ENCODE measurements around the gene RHBDF1.
"Not testable (repeated sequence)": the region's sequence is repeated elsewhere in the genome, so short reads cannot be mapped to it uniquely, and the experiment has no call there.

RHBDF1 gene

GRCh38 chr16:58491-59439 is 13.7 kb downstream of the RHBDF1 start:
- DNase-seq (ENCODE audit: low read depth): no peak

- DNase-seq (ENCODE audit: low read depth): no peak
Observed at GRCh38 chr16:57711-58110, 14.7 kb downstream of the RHBDF1 start.

GRCh38 chr16:56231-56927 is 16.1 kb downstream of the RHBDF1 start:
- DNase-seq (ENCODE audit: low read depth): no peak

- DNase-seq (ENCODE audit: low read depth): no peak
Observed at GRCh38 chr16:55571-56136, 16.8 kb downstream of the RHBDF1 start.

GRCh38 chr16:54237-54581 is 18.2 kb downstream of the RHBDF1 start:
- DNase-seq (ENCODE audit: low read depth): no peak

GRCh38 chr16:53346-54236 is 18.8 kb downstream of the RHBDF1 start, which contains the start of the genes POLR3K and SNRNP25:
Gene POLR3K, minus strand, starts transcription at chr16:53608. Its CDS starts 22 bp downstream, at chr16:53586.
Gene SNRNP25, plus strand, starts transcription at chr16:53828. Its CDS starts 189 bp downstream, at chr16:54017.
- DNase-seq (ENCODE audit: low read depth): peak; percentile 91

- DNase-seq (ENCODE audit: low read depth): no peak
Observed at GRCh38 chr16:50769-51591, 21.5 kb downstream of the RHBDF1 start.

- DNase-seq (ENCODE audit: low read depth): no peak
Observed at GRCh38 chr16:47234-47633, 25.2 kb downstream of the RHBDF1 start.

GRCh38 chr16:46510-46909 is 25.9 kb downstream of the RHBDF1 start:
- DNase-seq (ENCODE audit: low read depth): not testable (repeated sequence)

- DNase-seq (ENCODE audit: low read depth): no peak
Observed at GRCh38 chr16:45454-45853, 27.0 kb downstream of the RHBDF1 start.

GRCh38 chr16:44655-45054 is 27.8 kb downstream of the RHBDF1 start:
- no peak for DNase-seq (ENCODE audit: low read depth)

GRCh38 chr16:43294-43693 is 29.1 kb downstream of the RHBDF1 start:
- DNase-seq (ENCODE audit: low read depth): no peak

GRCh38 chr16:42691-43090 is 29.7 kb downstream of the RHBDF1 start:
- DNase-seq (ENCODE audit: low read depth): no peak

- no peak for DNase-seq (ENCODE audit: low read depth)
Observed at GRCh38 chr16:42069-42457, 30.4 kb downstream of the RHBDF1 start.

- DNase-seq (ENCODE audit: low read depth): no peak
Observed at GRCh38 chr16:41439-42068, 30.9 kb downstream of the RHBDF1 start.

GRCh38 chr16:38941-39892 is 33.2 kb downstream of the RHBDF1 start:
- no peak for DNase-seq (ENCODE audit: low read depth)

GRCh38 chr16:38206-38605 is 34.2 kb downstream of the RHBDF1 start:
- DNase-seq (ENCODE audit: low read depth): not testable (repeated sequence)

- DNase-seq (ENCODE audit: low read depth): no peak
Observed at GRCh38 chr16:37511-37910, 34.9 kb downstream of the RHBDF1 start.

GRCh38 chr16:36336-36984 is 36.0 kb downstream of the RHBDF1 start:
- no peak for DNase-seq (ENCODE audit: low read depth)

Measured in CMK (cell line).